ENCODE results near the gene ASB18. TPM values are rescaled to one million over a fixed set of nuclear protein-coding genes. Genes with fewer than 3 reads are reported as not detected.

ASB18 gene
- total and polyA plus RNA-seq, 2 of the 13 experiments (the other 11 are each of a cell fraction or from before 2014, with no cell fraction given): not detected

DNA sequence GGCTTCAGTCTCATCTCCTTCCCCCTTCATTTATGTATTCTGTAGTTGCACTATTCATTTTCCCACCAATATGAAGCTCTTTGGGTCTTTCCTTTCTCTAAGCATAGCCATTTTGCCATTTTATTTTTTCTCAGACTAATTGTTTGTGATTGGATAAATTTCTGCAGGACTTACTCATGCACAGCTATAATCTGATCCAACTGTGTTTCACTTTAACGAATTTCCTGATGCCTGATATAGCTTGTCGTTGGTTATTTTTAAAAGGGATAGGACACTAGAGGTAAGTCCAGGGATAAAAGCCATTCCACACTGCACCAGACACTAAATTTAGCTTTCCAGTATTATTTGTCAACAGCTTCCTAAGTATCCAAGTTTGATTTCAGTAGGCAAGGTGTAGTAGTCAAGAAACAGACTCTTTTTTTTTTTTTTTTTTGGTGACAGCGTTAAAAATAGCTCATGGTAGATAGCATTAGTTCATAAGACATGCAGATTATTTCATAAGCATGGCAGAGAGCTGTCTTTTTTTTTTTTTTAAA, 17.4 kb downstream of the ASB18 start (continued):
- TF ChIP-seq, protein P1, sequence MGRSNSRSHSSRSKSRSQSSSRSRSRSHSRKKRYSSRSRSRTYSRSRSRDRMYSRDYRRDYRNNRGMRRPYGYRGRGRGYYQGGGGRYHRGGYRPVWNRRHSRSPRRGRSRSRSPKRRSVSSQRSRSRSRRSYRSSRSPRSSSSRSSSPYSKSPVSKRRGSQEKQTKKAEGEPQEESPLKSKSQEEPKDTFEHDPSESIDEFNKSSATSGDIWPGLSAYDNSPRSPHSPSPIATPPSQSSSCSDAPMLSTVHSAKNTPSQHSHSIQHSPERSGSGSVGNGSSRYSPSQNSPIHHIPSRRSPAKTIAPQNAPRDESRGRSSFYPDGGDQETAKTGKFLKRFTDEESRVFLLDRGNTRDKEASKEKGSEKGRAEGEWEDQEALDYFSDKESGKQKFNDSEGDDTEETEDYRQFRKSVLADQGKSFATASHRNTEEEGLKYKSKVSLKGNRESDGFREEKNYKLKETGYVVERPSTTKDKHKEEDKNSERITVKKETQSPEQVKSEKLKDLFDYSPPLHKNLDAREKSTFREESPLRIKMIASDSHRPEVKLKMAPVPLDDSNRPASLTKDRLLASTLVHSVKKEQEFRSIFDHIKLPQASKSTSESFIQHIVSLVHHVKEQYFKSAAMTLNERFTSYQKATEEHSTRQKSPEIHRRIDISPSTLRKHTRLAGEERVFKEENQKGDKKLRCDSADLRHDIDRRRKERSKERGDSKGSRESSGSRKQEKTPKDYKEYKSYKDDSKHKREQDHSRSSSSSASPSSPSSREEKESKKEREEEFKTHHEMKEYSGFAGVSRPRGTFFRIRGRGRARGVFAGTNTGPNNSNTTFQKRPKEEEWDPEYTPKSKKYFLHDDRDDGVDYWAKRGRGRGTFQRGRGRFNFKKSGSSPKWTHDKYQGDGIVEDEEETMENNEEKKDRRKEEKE (IDR thresholded peaks at IDR 0.05): no peak
- TF ChIP-seq, protein P2, sequence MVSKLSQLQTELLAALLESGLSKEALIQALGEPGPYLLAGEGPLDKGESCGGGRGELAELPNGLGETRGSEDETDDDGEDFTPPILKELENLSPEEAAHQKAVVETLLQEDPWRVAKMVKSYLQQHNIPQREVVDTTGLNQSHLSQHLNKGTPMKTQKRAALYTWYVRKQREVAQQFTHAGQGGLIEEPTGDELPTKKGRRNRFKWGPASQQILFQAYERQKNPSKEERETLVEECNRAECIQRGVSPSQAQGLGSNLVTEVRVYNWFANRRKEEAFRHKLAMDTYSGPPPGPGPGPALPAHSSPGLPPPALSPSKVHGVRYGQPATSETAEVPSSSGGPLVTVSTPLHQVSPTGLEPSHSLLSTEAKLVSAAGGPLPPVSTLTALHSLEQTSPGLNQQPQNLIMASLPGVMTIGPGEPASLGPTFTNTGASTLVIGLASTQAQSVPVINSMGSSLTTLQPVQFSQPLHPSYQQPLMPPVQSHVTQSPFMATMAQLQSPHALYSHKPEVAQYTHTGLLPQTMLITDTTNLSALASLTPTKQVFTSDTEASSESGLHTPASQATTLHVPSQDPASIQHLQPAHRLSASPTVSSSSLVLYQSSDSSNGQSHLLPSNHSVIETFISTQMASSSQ (IDR thresholded peaks at IDR 0.05; ENCODE audit: low read depth): no peak
- TF ChIP-seq, protein P2 (CRISPR knock-in tag; IDR thresholded peaks at IDR 0.05; ENCODE audit: borderline replicate concordance): no peak
- TF ChIP-seq CEBPB (IDR thresholded peaks at IDR 0.05; ENCODE audit: borderline replicate concordance, low read depth, low read length): no peak
- no peak for TF ChIP-seq PHF20 (CRISPR knock-in tag; IDR thresholded peaks at IDR 0.05)
- TF ChIP-seq KDM4B (CRISPR knock-in tag; IDR thresholded peaks at IDR 0.05): no peak
- TF ChIP-seq, protein P3, sequence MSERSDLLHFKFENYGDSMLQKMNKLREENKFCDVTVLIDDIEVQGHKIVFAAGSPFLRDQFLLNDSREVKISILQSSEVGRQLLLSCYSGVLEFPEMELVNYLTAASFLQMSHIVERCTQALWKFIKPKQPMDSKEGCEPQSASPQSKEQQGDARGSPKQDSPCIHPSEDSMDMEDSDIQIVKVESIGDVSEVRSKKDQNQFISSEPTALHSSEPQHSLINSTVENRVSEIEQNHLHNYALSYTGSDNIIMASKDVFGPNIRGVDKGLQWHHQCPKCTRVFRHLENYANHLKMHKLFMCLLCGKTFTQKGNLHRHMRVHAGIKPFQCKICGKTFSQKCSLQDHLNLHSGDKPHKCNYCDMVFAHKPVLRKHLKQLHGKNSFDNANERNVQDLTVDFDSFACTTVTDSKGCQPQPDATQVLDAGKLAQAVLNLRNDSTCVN (CRISPR knock-in tag; IDR thresholded peaks at IDR 0.05; ENCODE audit: borderline replicate concordance): no peak
- no peak for TF ChIP-seq POLR2A (IDR thresholded peaks at IDR 0.05; ENCODE audit: insufficient read depth in 1 of 2, low read depth in 2 of 2, low read length in 2 of 2)
- TF ChIP-seq, protein P4, sequence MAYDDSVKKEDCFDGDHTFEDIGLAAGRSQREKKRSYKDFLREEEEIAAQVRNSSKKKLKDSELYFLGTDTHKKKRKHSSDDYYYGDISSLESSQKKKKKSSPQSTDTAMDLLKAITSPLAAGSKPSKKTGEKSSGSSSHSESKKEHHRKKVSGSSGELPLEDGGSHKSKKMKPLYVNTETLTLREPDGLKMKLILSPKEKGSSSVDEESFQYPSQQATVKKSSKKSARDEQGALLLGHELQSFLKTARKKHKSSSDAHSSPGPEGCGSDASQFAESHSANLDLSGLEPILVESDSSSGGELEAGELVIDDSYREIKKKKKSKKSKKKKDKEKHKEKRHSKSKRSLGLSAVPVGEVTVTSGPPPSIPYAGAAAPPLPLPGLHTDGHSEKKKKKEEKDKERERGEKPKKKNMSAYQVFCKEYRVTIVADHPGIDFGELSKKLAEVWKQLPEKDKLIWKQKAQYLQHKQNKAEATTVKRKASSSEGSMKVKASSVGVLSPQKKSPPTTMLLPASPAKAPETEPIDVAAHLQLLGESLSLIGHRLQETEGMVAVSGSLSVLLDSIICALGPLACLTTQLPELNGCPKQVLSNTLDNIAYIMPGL (CRISPR knock-in tag; IDR thresholded peaks at IDR 0.05; ENCODE audit: borderline replicate concordance in 1 of 2, low read depth in 1 of 2): no peak
- TF ChIP-seq MXI1 (IDR thresholded peaks at IDR 0.05; ENCODE audit: borderline replicate concordance, low read depth, low read length): no peak
- no peak for TF ChIP-seq TRIM24 (CRISPR knock-in tag; IDR thresholded peaks at IDR 0.05)
